SKM-1 treated with dmso at 0.1 percent for 144 hours (cell line): ENCODE data around the gene GABBR2.

ENCODE experiments used
- DNase-seq: peaks from one replicate; lab custom pipeline; 2025; ENCODE audit not compliant: unreplicated experiment; lab: John Stamatoyannopoulos, UW

Gene GABBR2

GRCh38 chr9:98639133-98639532 is 69.6 kb downstream of the GABBR2 start:
- DNase-seq, result no peak

GRCh38 chr9:98637381-98637780 is 71.4 kb downstream of the GABBR2 start:
- DNase-seq, result no peak

DNA sequence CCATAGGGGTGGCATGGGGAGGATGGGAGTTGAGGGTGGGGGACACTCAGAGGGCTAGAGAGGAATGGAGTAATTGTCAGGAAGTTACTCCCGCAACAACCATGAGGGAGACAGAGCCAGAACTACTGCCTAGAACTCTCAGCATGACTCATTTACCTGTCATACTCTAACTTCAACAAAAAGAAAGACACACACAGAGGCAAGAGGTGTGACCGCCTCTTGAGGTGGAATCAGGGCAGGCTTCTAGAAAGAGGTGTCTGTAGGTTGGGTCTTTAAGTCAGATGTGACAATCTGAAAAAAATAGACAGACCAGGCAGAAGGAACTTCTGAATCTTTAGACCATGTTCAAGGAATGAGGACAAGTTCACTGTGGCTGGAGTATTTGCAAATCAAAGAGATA is 73.4 kb downstream of the GABBR2 start:
- no peak for DNase-seq

DNA sequence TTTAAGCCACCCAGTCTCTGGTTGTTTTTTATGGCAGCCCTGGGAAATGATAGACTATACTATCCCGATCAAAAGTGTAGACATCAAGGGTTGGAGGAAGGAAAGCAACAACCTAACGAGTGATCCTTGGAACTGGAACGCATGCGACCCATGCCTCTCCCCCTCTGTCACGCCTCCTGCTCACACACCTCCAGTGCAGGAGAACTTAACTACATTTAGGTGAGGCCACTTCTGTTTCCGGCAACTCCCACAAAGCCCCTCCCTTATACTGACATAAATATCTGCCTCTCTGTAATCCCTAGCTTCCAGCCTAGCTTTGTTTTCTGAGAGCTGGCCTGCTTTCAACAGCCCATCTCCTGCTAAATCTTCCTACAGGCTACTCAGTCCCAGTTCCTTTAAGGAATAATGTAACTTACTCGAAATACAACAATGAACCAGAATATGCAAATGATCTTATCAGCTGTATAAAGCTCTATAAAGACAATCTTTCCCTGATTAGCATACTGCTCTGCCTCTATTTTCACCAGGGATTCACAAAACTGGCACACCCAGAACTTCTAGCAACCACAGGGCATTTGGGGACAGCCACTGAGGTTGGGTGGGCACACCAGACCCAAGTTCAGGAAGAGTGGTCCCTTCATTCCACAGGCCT is 73.9 kb downstream of the GABBR2 start:
- DNase-seq, result no peak

DNA sequence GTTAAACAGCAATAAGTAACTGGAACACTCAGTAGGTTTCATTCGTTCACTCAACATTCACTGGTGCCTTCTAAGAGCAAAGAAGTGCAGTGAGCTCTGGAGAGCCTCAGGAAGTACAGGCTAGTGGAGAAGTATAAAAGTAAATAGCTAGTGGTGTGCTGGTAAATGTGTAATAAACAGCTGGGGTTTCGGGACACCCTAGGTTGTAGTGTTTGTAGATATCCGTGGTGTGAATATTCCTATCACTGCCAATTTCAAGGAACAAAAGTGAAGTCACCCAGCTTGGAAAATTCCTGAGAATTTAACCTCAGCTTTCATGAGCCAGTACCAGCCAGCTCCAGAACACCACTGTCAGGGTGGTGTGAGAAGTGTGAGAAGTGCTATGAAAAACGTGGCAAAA is 75.9 kb downstream of the GABBR2 start:
- DNase-seq, result no peak

DNA sequence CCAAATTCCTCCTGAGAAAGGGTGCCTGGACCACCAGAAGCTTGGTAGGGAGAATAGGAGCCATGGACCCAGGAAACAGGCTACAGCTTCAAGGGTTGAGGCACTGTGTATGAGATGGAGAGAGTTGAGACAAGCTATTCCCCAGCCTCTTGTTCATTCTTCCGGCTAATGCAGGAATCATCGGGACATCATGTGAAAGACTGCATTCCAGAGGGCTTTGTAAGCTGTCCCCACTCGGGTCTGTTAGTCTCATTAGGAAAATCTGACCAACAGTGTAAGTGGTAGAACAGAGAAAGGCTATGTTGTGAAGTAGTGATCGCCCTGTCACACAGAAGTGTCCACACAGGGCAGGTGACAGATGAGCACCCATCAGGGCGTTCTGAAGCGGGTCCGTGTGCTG is 81.4 kb downstream of the GABBR2 start:
- no peak for DNase-seq

DNA sequence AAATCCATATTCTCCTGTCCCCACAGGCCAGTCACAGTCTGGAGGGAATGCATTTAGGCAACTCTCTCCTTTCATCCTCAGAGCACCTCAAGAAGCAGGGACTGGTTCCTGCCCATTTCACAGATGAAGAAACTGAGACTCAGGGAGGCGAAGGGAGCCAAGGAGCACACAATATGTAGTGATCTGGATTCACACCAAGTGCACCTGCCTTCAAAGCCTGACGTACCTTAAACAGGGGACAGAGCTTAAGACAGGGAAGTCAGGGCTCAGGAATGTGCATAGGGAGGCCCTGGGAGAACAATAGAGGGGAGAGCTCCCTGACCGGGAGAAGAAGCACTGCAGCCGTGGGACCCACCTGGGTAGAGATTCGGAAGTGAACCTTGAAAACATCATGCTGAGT is 83.0 kb downstream of the GABBR2 start:
- DNase-seq, result no peak

GRCh38 chr9:98619788-98620187 is 88.9 kb downstream of the GABBR2 start:
- DNase-seq, result no peak

DNA sequence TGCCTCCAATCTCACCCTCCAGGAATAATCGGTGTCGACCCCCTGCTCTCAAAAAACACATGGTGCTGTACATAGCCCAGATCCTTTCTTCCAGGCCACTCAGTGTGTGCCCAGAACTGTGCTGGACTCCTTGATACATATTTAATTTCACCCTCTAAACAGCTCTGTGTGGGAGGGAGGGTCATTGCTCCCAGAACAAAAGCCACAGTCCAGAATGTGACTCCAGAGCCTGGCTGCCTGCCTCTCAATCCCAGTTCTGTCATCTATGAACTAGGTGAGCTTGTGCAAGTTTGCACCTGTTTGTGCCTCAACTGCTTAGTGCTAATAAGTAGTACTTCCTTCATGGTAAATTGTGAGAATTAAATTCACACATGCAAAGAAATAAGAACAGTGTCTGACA is 93.1 kb downstream of the GABBR2 start:
- no peak for DNase-seq

GRCh38 chr9:98614941-98615340 is 93.8 kb downstream of the GABBR2 start:
- no peak for DNase-seq

- DNase-seq, result no peak
Observed at GRCh38 chr9:98612061-98612752, 96.5 kb downstream of the GABBR2 start.

DNA sequence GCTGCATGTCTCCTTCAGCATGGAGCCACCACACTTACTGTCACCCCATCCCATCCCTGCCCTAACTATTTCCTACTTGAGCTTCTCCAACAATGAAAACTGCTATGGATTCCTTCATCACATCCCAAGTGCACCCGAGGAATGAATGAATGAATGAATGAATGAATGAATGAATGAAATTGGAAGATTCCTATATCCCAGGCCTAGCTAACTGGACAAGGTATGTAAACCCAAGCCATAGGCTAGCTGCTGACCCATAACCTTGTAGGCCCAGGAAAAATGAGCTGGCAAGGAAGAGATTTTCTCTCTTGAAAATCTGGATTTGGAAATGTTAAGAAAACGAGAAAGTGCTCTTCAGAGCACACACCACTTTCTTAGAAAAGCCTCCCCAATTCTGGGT is 97.4 kb downstream of the GABBR2 start:
- no peak for DNase-seq

- DNase-seq, result no peak
Observed at GRCh38 chr9:98610711-98611110, 98.0 kb downstream of the GABBR2 start.

DNA sequence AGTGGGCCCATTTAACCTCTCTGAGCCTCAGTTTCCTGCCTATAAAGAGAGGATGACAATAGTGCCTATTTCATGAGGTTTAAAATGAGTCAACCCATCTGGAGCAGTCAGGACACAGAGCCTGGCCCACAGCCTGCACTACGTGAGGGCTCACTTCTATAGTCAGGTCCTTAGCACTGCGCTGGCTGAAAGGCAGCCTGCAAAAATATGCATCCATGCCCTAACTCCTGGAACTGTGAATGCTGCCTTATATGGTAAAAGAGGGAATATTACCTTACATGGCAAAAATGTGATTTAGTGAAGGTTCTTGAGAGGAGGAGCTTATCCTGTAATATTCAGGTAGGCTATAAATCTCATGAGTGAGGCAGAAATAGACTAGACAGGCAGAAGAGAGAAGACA is 98.5 kb downstream of the GABBR2 start:
- no peak for DNase-seq

GRCh38 chr9:98609646-98610045 is 99.1 kb downstream of the GABBR2 start:
- DNase-seq, result no peak

GRCh38 chr9:98607787-98608186 is 100.9 kb downstream of the GABBR2 start:
- no peak for DNase-seq

DNA sequence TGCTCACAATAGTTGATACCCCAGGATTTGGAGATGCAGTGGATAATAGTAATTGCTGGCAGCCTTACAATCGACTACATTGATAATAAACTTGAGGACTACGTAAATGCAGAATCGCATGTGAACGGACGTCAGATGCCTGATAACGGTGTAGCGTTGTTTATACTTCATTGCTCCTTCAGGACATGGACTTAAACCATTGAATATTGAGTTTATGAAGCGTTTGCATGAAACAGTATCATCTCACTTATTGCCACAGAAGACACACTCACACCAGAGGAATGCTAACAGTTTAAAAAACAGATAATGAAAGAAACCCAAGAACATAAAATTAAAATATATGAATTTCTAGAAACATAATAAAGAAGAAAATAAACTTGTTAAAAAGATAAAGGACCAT is 101.6 kb downstream of the GABBR2 start:
- no peak for DNase-seq

GRCh38 chr9:98606730-98607129 is 102.0 kb downstream of the GABBR2 start:
- no peak for DNase-seq

GRCh38 chr9:98605116-98605515 is 103.6 kb downstream of the GABBR2 start:
- DNase-seq, result no peak

GRCh38 chr9:98603821-98604383 is 104.8 kb downstream of the GABBR2 start:
- DNase-seq, result no peak

DNA sequence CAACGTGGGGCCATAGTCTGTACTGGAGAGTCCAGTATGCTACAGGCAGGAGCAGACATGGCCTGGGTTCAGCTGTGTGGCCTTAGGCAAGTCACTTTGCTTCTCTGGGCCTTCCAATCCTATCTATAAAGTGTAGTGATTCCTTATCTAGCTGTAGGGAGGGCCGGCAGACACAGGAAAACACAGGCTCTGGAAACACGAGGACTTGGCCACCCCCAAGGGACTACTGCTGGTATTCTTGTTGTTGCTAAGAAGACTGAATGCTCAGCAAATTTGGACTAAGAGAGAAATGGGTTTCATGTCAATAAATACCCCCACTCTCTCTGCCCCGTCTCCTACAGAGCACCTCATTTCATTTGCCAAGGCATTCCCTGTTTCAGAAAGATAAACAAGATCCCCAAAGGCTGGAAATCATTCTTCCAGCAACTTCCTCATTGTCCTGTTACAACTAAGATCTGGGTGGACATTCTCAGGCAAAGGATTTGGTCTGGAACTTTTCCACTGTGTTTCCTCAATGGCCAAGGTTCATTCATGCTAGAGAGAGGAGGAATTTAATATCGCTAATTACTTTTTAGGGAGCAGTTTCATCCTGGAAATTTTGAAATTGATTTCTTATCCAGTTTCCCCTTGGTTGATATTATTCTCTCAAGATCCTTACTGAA is 105.8 kb downstream of the GABBR2 start:
- DNase-seq, result no peak

DNA sequence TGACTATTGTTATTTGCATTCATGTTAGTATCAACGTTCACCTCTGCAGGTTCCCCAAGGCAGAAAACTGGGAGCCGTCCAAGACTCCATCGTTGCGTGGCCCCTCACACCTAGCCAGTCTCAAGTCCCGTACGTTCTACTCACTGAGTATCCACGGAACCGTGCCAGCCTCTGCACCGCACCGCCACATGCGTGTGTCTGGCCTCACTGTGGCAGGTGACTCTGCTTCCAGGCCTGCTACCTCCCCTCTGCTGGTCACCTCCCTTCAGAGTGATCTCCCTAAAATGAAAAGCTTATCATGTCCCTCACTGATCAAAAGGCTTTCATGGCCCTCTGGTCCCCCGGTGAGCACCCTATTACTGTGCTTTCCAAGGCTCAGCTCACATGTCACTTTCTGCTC is 108.1 kb downstream of the GABBR2 start:
- DNase-seq, result no peak
